ENCODE results near the gene SFXN2. TPM values are rescaled to one million over a fixed set of nuclear protein-coding genes. Genes with fewer than 3 reads are reported as not detected.

Gene SFXN2, protein sequence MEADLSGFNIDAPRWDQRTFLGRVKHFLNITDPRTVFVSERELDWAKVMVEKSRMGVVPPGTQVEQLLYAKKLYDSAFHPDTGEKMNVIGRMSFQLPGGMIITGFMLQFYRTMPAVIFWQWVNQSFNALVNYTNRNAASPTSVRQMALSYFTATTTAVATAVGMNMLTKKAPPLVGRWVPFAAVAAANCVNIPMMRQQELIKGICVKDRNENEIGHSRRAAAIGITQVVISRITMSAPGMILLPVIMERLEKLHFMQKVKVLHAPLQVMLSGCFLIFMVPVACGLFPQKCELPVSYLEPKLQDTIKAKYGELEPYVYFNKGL
- total RNA-seq (2022; extraction: Qiagen RNA extraction) = 3.1 to 4.1 TPM (median 3.5 TPM) in 5 replicates

GRCh38 chr10:102714621-102715455, at the start of gene SFXN2:
Gene SFXN2 (plus strand): TSS chr10:102714636. CDS start chr10:102726637, 12,001 bp downstream.

DNA sequence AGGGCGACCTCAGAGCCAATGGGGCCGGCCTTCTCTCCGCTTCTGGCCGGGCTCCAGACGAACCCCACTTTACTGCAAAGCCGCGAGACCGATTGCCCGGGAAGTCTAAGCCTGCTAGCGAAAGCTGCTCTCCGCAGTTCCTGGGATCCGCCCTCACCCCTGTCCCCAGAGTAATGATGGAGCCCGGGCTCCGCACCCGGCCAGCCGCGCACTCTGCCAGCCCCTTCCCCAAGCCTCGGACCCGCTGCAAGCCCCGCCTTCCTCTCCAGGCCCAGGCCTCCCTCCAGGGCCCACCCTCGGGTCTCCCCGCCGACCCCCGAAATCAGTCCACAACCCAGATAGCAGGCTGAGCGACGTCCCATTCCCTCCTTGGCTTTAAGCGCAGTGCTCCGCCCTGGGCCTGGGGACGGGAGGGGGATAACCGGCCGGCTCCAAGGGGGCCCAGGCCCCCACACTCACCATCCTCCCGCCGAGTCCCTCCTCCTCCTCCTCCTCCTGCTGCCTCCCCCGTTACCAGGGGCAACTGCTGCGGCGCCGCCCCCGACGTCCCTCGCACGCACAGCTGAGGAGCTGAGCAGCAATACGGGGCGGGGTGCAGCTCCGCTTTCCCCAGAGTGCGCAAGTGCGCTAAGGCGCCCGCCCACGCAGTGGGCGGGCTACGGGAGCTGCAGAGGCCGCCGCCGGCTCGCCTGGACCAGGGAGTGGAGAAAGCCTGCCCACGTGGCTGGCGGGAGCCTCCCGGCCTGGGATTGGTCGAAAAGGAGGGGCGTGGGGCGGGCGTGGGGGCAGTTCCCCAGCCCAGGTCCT, 419 bp upstream of the SFXN2 start, which contains the start of gene ARL3:
Gene ARL3 (minus strand): TSS at position 584 of the 807 bp plus-strand sequence. CDS start 122 bp downstream, at position 462.

GRCh38 chr10:102743588-102744373, 29.3 kb downstream of the SFXN2 start, which contains the start of gene WBP1L:
Gene WBP1L (plus strand): TSS chr10:102743948. CDS start chr10:102744054, 106 bp downstream.

Other genes starting within 250 kb of the SFXN2 start
- 86.1 to 97.8 TPM (median 94.1 TPM) in 5 replicates for gene ACTR1A, start 211.9 kb upstream of the SFXN2 start, total RNA-seq (2022; extraction: Qiagen RNA extraction)
- 5.8 to 6.9 TPM (median 6.7 TPM) in 5 replicates for gene SUFU, start 210.7 kb upstream of the SFXN2 start, total RNA-seq (2022; extraction: Qiagen RNA extraction)
- gene TRIM8, start 70.2 kb upstream of the SFXN2 start, total RNA-seq (2022; extraction: Qiagen RNA extraction) = 38.1 to 50.4 TPM (median 47.9 TPM) in 5 replicates
- gene ARL3, start 239 bp upstream of the SFXN2 start, total RNA-seq (2022; extraction: Qiagen RNA extraction) = 13.4 to 14.8 TPM (median 13.8 TPM) in 5 replicates
- 23.5 to 26.9 TPM (median 26.7 TPM) in 5 replicates for gene WBP1L, start 29.3 kb downstream of the SFXN2 start, total RNA-seq (2022; extraction: Qiagen RNA extraction)
- gene CYP17A1, start 122.8 kb downstream of the SFXN2 start, total RNA-seq (2022; extraction: Qiagen RNA extraction) = not detected in 5 replicates
- gene BORCS7, start 139.6 kb downstream of the SFXN2 start, total RNA-seq (2022; extraction: Qiagen RNA extraction) = 21.0 to 27.9 TPM (median 22.6 TPM) in 5 replicates
- 3.2 to 4.0 TPM (median 3.6 TPM) in 5 replicates for gene AS3MT, start 154.8 kb downstream of the SFXN2 start, total RNA-seq (2022; extraction: Qiagen RNA extraction)
- 3.4 to 5.3 TPM (median 4.5 TPM) in 5 replicates for gene CNNM2, start 203.7 kb downstream of the SFXN2 start, total RNA-seq (2022; extraction: Qiagen RNA extraction)